Stimulated activated CD8-positive, alpha-beta memory T cell treated with anti-CD3 and anti-CD28 coated beads, Interleukin-15, amount 100 ng/mL, for 48 hours (primary cell): ENCODE measurements around the gene JDP2.

Source experiments
- DNase-seq, 2 donors: peaks; one replicate each; pipeline ENCODE4 v3.0.0-alpha.2; 2020; ENCODE audit warnings: low read depth in 2 of 2

The JDP2 gene

GRCh38 chr14:75484711-75485429 lies 57.0 kb downstream of the JDP2 start:
- no peak for DNase-seq

- no peak for DNase-seq
These were observed 58.5 kb downstream of the JDP2 start for GRCh38 chr14:75486318-75486717.

- DNase-seq: no peak
These were observed 59.4 kb downstream of the JDP2 start for GRCh38 chr14:75487155-75487671.

DNA sequence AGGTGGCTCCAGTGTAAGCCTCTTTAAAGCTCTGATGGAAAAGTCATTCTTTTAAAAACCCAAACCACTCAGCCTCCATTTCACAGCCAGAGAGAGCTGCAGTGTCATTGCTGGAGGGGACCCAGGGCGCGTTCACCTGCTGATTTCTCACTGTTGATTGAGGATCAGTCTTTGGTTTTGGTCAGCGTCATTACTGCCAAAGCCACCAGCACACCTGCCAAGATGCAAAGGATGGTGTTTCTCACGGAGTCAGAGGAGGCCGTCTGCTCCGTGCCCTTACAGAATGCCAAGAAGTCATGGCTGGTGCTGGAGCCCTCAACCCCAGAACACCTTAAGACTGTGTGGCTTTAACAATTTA lies 61.6 kb downstream of the JDP2 start:
- DNase-seq: no peak

- no peak for DNase-seq
These were observed 63.7 kb downstream of the JDP2 start for GRCh38 chr14:75491376-75491978.

DNA sequence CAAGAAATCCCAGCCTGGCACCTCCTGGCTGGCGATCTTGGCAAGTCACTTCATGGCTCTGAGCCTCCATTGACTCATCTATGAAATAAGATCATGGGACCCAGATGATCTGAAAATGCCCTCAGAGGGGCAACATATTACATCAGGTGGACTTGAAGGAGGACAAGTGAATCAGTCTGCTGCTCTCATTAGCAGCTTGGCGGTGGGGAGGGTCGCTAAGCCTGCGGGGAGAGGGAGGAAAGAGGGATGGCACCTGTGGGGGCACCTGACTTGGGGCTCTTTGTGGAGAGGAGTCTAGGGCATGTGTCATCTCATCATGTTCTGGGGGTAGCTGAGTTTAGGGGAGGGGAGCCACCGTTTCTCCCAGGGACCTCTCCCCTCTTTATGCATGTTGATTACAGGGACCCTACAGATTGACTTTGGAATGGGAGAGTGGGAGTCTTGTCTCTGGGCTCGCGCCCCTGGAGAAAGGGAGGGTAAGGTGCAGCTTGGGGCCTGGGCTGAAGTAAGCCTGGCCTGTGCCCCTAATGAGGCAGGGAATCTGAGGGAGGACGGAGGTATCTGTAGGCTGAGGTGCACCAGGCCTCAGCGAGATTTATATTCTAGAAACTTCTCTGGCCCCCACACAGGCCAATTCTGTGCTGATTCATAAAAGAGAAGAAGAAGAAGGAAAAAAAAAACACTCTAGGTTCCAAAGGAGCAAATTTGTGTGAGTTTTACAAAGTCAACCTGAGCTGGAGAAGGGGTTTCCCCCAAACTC lies 65.2 kb downstream of the JDP2 start:
- DNase-seq: no peak

DNA sequence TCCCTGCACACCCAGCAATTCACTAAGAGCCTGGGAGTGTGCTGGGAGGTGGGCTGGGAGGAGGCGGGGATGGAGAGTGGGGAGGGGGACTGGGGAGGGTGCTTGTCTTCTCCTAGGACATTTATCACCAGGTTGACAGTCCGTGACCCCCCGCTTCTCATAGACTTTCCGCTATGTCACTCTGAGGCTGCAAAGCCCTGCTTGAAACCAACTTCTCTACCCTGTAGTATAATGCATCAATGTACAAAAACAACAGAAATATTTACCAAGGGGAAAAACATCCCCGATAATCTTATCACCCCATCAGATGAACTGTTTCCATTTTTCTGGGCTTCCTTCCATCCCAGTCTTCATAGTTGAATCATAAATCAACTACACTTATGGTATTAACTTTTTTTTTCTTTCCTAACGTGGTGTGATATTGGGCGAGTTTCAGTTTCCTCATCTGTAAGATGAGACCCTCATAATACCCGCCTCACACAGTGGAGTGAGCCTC lies 65.8 kb downstream of the JDP2 start:
- DNase-seq: no peak

DNA sequence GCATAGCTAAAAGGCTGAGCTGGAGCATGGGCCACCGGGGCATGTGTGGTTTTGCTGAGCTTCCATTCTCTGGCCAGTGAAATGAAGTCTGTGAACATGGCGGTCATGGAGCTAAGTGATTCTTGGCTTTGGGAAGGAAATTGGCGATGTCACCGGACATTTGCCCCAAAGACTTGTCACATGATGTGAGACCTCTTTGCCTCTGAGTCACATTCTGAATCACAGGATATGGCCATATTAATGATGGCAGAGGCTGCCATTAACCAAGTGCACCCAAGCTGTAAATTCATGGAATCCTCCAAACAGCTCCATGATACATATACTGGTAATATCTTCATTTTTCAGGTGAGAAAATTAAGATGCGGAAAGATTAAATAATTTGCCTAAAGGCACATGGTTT lies 67.1 kb downstream of the JDP2 start:
- no peak for DNase-seq

GRCh38 chr14:75495399-75495798 lies 67.6 kb downstream of the JDP2 start:
- DNase-seq: no peak

DNA sequence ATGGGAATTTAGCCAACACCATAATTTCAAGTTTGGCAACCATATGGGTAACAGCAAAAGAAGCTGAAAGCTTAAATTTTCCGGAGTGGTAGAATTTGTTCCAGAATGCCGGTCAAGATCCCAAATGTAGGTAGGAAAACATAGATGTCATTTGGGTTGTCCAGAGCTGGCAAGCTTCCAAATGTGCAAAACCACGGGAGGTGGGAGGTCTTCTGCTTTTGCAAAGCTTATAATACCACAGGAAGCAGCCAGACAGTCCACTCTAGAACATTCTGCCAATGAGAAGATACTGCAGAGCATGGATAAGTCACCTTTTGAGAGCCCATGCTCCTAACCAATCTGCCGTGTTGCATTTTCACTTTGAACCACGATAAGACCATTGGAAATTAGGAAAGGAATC lies 68.1 kb downstream of the JDP2 start:
- DNase-seq: no peak

DNA sequence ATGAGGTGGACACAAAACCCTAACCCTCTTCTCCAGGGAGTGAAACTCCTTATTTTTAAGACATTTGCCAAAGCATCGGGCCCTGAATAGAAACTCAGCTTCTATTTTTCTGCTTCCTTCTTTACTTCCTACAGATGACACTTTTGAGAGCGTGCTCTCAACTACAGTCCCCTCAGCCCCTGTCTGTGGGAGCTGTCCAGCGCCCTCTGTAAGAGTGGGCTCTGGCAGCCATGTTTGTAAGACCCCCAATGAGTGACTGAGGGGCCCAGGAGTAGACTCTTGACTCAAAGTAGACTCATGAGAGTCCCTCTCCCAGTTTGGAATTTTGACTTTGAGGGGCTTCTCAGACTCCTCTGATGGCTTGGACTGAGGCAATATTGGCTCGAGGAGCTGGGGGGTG lies 68.9 kb downstream of the JDP2 start:
- no peak for DNase-seq

- DNase-seq: peak; percentile 58 to 69
These were observed 69.4 kb downstream of the JDP2 start for GRCh38 chr14:75497191-75497590.

- DNase-seq: no peak
These were observed 69.9 kb downstream of the JDP2 start for GRCh38 chr14:75497701-75498100.

GRCh38 chr14:75499084-75499875 lies 71.5 kb downstream of the JDP2 start:
- DNase-seq: peak in 1 of 2 donors; percentile 38

DNA sequence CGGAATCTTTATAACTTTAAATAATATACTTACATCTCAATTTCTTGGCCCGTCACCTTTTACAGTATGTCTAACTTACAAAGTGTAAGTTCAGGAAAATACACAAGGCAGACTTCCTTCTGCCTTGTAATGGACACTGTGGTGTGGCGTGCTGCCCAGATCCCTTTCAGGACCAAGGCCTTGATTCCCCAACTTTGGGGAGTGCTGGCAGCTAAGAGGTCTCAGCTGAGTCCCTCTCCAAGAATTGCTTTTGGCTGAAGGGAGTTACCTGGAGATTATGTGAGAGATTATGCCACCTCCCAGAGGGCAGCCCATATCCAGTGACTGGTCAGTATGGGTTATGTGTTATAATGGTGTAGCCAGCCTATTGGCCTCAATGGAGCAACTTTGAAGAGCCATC lies 73.3 kb downstream of the JDP2 start:
- no peak for DNase-seq

- DNase-seq: no peak
These were observed 76.6 kb downstream of the JDP2 start for GRCh38 chr14:75504411-75504810.

DNA sequence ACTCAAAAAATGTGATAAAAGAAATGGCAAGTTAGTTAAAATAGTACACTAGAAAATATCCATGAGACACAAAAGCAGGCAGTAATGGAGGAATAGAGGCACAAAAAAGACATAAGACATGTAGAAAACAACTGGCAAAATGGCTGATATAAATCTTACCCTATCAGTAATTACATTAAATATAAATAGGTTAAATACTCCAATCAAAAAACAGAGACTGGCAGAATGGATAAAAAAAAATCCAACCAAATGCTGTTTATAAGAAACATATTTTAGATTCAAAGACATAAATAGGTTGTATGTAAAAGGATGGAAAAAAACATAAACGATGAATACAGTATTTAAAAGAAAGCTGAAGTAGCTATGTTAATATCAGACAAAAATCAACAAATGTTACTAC lies 79.1 kb downstream of the JDP2 start:
- DNase-seq: no peak

GRCh38 chr14:75510547-75510946 lies 82.7 kb downstream of the JDP2 start:
- no peak for DNase-seq

DNA sequence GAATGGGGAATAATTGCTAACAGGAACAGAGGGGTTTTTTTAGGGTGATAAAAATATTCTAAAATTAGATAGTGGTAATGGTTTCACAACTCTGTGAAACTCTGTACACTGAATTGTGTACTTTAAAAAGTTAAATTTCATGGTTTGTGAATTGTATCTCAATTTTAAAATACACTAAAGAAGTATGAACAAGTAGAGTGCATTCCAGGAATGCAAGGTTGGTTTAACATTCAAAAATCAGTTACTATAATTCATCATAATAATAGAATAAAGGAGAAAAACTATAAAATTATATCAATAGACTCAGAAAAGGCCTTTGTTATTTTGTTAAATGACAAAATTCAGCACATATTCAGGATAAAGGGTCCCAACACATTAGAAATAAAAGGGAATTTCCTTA lies 83.4 kb downstream of the JDP2 start:
- no peak for DNase-seq

DNA sequence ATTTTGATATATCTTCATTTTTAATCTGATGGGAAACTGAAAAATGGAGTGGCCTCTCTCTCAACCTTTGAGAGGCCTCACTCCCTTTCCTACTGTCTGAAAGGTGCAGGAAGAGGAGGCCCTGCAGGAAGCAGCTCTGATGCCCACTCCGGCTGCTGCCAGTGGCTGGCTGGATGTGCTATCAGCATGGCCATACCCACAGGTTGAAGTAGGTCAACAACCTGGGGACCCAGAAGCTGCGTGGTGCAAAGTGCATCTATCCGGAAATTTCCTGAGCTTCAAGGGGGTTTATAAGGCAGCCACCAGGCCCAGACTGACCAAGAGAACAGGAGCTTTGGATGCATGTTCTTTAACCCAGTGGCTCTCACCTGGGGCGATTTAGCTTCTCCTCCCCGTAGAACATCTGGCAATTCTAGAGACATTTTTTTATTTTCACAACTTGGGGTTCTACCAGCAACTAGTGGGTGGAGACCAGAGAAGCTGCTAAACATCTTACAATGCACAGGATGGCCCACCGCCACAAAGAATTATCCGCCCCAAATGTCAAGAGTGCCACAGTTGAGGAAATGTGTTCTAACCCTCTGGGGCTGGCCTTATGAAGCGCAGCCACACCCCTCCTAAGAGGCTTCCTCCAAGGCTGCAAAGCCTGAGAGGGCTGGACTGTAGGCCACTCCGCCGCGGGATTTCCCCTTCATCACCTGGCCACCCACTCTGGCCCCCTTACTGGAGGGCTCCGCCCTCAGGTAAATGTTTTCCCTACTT lies 86.3 kb downstream of the JDP2 start:
- DNase-seq: no peak
